Retinal pigment epithelial cell (primary cell): ENCODE data around the gene RNF166.

Experiments used
- DNase-seq: peaks from one replicate; pipeline ENCODE4 v3.0.0-alpha.2; 2010; ENCODE audit warnings: low read depth
- H3K4me3 ChIP-seq: 2 replicates; pipeline ENCODE4 v1.5.1; 2011; ENCODE audit warnings: mild to moderate bottlenecking, low read length, control low read depth, moderate library complexity
- TF ChIP-seq, protein P1 (sequence below): conservative IDR thresholded peaks from 2 replicates; pipeline ENCODE4 v1.5.1; 2011; ENCODE audit warnings: low read depth, low read length, control low read depth, inconsistent platforms

The RNF166 gene

DNA sequence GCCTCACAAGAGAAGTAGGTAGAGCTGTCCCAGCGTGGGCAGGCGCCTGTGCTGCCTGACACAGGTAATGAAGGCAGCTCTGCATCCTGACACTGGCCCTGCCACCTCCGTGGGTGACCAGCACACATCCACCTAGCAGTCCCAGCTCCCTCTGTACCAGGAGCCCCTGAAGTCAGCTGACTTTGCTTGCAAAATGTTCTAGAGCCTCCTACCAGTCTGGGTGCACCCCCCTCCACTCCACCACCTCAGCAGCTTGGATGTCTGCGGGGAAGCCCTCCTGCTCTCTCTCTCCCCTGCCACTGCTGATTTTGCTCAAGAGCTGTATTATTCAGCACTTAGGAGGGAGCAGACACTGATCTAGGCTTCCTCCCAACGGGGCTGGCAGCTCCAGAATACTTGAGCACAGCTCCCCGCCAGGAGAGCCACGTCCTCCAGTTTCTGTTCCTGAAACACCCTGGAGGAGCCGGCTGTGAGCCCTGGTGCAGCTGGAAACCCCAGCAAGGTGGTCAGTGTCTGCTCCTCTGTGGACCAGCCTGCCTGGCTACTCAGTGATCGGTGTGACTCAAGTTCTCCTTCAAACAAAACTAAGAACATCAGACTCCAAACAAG, 1.0 kb downstream of the RNF166 start:
- TF ChIP-seq, protein P1, sequence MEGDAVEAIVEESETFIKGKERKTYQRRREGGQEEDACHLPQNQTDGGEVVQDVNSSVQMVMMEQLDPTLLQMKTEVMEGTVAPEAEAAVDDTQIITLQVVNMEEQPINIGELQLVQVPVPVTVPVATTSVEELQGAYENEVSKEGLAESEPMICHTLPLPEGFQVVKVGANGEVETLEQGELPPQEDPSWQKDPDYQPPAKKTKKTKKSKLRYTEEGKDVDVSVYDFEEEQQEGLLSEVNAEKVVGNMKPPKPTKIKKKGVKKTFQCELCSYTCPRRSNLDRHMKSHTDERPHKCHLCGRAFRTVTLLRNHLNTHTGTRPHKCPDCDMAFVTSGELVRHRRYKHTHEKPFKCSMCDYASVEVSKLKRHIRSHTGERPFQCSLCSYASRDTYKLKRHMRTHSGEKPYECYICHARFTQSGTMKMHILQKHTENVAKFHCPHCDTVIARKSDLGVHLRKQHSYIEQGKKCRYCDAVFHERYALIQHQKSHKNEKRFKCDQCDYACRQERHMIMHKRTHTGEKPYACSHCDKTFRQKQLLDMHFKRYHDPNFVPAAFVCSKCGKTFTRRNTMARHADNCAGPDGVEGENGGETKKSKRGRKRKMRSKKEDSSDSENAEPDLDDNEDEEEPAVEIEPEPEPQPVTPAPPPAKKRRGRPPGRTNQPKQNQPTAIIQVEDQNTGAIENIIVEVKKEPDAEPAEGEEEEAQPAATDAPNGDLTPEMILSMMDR, result no peak
- peak overlapping the region; percentile 62 for H3K4me3 ChIP-seq
- DNase-seq, result no peak

DNA sequence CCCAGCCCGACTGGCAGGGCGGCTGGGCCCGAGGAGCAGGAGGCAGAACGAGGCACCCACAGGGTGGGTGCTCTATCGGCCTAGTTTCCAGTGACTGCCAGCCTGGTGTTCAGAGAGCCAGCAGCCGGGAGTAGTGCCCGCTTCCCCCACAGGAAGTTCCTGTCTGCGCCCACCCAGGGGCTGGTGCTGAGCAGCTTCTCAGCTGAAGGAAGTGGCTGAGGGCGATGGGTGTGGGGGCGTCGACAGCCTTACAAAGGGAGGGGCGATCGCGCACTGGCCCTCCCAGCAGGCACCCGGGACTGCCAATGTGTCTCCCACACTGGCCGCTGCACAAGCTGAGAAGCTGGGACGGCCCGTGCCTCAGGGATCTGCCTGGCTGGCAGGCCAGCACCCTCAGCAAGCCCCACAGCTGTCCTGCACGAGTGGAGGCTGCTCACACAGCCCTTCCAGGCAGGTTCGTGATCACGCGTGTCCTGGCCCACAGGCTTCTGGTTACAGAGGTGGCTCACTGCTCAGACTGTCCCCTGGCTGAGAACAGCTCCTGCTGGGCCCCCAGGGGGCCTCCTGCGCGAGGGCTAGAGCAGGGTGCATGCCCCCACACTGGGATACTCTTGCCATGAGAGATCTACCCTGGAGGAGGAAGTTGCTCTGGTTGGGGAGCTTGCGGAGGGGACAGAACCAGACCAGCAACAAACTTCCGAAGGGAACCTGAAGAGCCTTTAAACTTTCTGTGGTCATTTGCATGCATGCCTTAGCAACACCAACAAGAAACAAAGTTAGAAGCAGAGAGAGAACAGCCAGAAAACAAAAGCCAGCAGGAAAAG, 2.5 kb downstream of the RNF166 start:
- DNase-seq, result no peak
- TF ChIP-seq, protein P1, result no peak
- no peak overlapping the region for H3K4me3 ChIP-seq

DNA sequence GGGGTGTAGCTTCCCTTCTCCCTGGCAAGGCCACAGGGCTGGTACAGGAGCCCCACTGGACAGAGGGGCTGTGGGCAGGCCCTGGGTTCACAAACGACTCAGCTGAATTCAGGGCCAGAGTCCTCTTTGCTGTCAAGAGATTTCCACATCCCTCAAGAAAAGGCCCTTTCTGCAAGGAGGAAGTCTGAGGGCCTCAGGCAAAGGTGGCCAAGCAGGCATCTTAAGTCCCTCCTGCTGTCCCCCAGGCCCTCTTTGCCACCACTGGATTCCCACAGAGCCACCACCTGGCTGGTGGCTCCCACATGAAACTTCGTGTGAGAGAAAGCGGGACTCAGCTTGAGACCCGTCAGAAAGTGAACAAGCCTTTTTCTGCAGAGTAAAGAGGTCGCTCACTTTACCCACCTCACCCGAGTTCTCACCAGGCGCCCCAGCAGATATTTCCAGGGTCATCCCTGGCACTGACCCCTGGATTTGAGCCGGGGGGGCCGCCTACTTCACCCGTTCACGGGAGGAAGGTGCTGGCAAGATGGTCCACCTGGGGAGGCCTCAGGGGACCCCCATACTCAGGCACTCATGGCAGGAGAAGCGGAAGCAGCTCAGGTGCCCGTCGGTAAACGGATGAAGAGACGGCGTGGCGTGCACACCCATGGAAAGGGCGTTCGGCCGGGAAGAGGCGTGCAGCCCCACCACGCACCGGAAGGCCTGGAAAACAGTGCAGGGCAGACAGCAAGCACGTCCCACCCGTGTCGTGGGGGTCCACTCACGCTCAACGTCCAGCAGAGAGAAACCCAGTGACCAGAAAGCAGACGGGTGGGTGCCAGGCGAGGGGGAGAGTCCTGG, 3.6 kb downstream of the RNF166 start:
- TF ChIP-seq, protein P1, result no peak
- no peak for DNase-seq
- H3K4me3 ChIP-seq, result no peak overlapping the region

DNA sequence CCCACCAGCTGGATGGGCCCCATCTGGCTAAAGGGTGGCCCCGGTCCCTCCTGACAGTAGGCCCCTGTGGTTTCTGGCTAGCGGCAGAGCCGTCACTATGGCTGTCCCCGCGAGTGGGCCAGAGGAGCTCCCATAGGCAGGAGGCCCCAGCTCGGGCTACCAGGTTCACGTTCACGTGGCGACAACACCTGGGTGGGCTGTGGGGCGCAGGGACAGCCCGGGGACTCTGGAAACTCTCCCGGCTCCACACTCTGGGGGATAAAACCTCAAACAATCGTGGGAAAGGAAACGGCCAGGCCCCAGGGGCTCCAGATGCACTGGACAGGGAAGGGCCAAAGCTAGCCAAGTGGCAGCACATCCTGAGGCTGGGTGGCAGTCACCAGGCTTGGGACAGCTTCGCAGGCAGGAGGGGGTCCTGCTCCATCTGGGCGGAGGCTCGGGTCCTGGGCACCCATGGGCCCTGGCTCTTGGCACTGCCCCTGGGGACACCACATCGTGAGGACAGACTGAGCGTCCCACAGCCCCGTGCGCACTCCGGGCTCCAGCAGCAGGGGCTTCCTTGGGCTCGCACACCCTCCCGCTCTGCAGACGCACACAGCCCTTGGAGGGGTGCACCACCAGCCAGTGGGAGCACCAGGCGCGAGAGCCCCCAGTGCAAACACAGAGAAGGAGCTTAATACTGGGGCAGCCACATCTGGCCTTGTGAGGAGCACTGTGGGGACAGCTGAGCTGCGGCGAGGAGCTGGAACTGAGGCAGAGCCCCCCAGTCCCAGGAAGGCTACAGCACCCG, 4.4 kb downstream of the RNF166 start:
- no peak for DNase-seq
- TF ChIP-seq, protein P1, result no peak
- no peak overlapping the region for H3K4me3 ChIP-seq

DNA sequence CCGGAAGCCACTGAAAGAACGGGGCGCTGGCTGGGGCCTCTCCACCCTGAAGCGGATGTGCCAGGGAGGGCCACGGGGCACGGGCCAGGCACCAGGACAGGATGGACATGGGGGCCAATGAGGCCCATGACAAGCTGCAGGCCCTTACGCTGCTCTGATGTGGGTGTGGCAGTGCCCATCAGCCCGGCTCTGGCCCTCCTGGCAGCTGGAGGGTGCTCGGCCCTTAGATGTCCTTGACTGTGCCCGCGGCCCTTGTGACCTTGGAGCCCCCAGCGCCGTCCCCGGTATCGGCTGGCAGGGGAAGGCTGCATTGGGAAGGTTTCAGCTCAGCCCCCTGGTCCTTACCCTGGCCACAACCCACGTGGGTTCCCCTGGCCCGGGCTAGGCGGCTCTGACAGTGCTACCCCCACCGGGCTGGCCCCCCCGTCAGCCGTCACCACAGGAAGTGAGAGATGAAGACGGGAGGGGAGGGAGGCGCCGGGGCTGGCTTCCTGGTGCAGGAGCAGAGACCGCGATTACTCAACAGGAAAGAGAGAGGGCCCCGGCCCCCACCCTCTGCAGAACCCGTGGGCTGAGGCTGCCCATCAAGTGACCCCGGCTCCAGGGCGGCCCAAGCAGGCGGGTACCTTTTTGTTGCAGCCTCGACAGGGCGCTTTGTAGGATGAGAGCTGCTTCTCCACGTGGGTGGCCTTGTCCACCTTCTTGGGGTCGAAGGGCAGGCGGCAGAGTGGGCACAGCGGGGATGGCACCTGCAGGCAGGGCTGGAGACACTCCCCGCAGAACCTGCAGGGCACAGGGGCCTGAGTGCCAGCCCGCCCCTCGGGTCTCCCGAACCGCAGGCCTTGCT, 5.3 kb downstream of the RNF166 start:
- TF ChIP-seq, protein P1, result no peak
- H3K4me3 ChIP-seq, result no peak overlapping the region
- peak; percentile 39 for DNase-seq

DNA sequence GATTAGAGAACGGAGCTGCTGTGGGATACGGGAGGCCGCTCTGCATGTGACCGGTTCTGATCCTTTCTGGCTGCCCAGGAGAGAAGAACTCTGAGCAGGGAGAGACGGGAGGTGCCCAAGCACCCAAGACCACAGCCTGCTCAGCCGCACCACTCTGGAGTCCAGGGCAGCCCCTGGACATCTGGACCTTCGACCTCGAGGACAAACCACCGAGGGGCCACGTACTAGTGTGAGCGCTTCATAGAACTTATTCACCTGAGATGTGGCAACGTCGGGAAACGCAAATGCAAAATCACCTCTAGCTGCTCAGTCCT, 5.9 kb downstream of the RNF166 start:
- DNase-seq, result no peak
- TF ChIP-seq, protein P1, result no peak
- H3K4me3 ChIP-seq, result no peak overlapping the region
